Activated B cell treated with CpG ODN at 0.5 μM for 24 hours (primary cell): Measurements from ENCODE around the gene PAQR4. TPM values are rescaled to one million over a fixed set of nuclear protein-coding genes. Genes with fewer than 3 reads are reported as not detected.

ENCODE experiments used
- ATAC-seq: fragments of 200-7000 bp; cut with Tn5 transposase; one replicate; pipeline ENCODE4 v1.10.0; 2021; ENCODE audit warnings: low read depth, mild to moderate bottlenecking, moderate library complexity
- CTCF ChIA-PET: fragments of 350-600 bp; sonication (Branson Sonifier 250); formaldehyde crosslinking; loops from one replicate; lab custom pipeline; 2021; ENCODE audit warnings: antibody characterized with exemption; lab: Charles Lee
- POLR2A ChIA-PET: fragments of 350-600 bp; sonication (Branson Sonifier 250); formaldehyde crosslinking; loops from one replicate; lab custom pipeline; 2021; ENCODE audit warnings: antibody characterized with exemption; lab: Charles Lee
- DNase-seq: peaks from one replicate; pipeline ENCODE4 v3.0.0; 2022
- H3K27ac Mint-ChIP-seq: one replicate; pipeline ENCODE4 v1.8.0; 2020; ENCODE audit warnings: mixed read lengths
- H3K27me3 Mint-ChIP-seq: one replicate; pipeline ENCODE4 v1.8.0; 2021; ENCODE audit warnings: mixed read lengths
- H3K36me3 Mint-ChIP-seq: one replicate; pipeline ENCODE4 v1.8.0; 2021; ENCODE audit warnings: low read depth, mixed read lengths
- H3K4me1 Mint-ChIP-seq: one replicate; pipeline ENCODE4 v1.8.0; 2021; ENCODE audit warnings: mixed read lengths
- H3K4me3 Mint-ChIP-seq: one replicate; pipeline ENCODE4 v1.8.0; 2020; ENCODE audit warnings: mild to moderate bottlenecking, mixed read lengths
- H3K9me3 Mint-ChIP-seq: one replicate; pipeline ENCODE4 v1.8.0; 2020; ENCODE audit warnings: mixed read lengths
- intact Hi-C: fragments of 100-400 bp; cut with micrococcal nuclease; formaldehyde crosslinking; loops from one replicate; pipeline ENCODE4 v1.15.1; 2024
- total RNA-seq: library from RNA; stranded (reverse); gene quantifications from 2 replicates; pipeline ENCODE4 v1.2.3, GENCODE V29; 2022
- TF ChIP-seq, protein P1 (sequence below): fragments of 200-600 bp; IDR thresholded peaks from one replicate; pipeline ENCODE4 v1.8.0; 2022; ENCODE audit warnings: antibody characterized with exemption, mild to moderate bottlenecking

Gene PAQR4
- total RNA-seq, 1 donor from 2014 or later: 2.7 TPM

GRCh38 chr16:2946649-2947048 lies 22.5 kb upstream of the PAQR4 start:
- intact Hi-C loops: no loop called here
- no peaks in the 10 kb centered on the region for H3K27me3 Mint-ChIP-seq
- H3K27ac Mint-ChIP-seq: no peak overlapping the region
- CTCF ChIA-PET: no interaction called here
- DNase-seq: no peak
- POLR2A ChIA-PET: no interaction called here
- no peak overlapping the region for H3K4me3 Mint-ChIP-seq
- peaks cover 4% of the 10 kb centered on the region for H3K4me1 Mint-ChIP-seq
- peaks cover 24% of the 10 kb centered on the region for H3K36me3 Mint-ChIP-seq
- TF ChIP-seq, protein P1, sequence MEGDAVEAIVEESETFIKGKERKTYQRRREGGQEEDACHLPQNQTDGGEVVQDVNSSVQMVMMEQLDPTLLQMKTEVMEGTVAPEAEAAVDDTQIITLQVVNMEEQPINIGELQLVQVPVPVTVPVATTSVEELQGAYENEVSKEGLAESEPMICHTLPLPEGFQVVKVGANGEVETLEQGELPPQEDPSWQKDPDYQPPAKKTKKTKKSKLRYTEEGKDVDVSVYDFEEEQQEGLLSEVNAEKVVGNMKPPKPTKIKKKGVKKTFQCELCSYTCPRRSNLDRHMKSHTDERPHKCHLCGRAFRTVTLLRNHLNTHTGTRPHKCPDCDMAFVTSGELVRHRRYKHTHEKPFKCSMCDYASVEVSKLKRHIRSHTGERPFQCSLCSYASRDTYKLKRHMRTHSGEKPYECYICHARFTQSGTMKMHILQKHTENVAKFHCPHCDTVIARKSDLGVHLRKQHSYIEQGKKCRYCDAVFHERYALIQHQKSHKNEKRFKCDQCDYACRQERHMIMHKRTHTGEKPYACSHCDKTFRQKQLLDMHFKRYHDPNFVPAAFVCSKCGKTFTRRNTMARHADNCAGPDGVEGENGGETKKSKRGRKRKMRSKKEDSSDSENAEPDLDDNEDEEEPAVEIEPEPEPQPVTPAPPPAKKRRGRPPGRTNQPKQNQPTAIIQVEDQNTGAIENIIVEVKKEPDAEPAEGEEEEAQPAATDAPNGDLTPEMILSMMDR: no peak
- ATAC-seq: no peak
- H3K9me3 Mint-ChIP-seq: no peaks in the 10 kb centered on the region

DNA sequence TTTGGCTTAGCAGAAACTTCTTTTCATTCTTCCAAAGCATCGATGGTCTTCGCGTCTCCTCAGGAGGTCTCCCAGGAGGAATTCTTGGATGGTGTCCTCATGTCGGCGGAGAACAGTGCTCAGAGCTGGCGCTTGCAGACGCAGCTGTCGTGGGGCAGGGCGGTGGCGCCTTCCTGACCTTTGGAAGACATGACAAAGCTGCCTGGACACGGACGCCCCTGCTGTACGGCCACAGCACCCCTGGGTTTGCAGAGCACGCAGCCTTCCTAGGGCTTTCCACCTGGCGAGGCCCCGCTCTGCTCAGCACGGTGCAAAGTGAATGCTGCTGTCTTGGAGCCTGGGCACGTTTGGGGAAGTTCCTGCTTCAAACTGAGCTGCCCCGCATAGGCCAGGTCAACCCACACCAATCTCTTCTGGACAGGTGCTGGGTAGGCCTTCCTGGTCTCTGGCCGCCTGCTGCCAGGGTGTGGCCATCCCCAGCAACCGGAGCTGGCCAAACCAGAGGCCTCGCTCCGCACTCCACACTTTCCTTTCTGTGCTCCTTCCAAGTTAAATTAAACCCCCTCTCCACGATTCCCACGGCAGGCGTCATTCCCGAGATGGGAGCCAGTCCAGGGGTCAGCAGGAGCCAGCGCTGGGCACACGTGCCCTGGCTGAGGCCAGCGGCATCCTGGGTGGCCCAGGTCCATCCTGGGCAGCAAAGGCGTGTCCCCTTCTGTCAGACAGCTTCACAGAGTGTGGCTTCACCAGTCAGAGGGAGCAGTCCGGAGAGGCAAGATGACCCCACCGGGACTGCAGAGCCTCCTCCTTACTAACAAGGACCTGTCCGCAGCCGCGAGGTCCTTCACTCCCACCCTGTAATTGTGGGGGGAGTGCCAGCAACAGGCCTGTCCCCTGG lies 20.1 kb upstream of the PAQR4 start:
- no peak overlapping the region for H3K4me3 Mint-ChIP-seq
- H3K27ac Mint-ChIP-seq: no peak overlapping the region
- peaks cover 4% of the 10 kb centered on the region for H3K27me3 Mint-ChIP-seq
- no peak for ATAC-seq
- TF ChIP-seq, protein P1: no peak
- peaks cover 12% of the 10 kb centered on the region for H3K36me3 Mint-ChIP-seq
- CTCF ChIA-PET: no interaction called here
- intact Hi-C loops: no loop called here
- POLR2A ChIA-PET: no interaction called here
- no peaks in the 10 kb centered on the region for H3K9me3 Mint-ChIP-seq
- no peaks in the 10 kb centered on the region for H3K4me1 Mint-ChIP-seq
- no peak for DNase-seq

- Mint-ChIP-seq H3K4me3 (no peak overlapping the region), H3K36me3 (peaks cover 12% of the 10 kb centered on the region), H3K27me3 (peaks cover 4% of the 10 kb centered on the region), H3K4me1 (no peaks in the 10 kb centered on the region), H3K9me3 (no peaks in the 10 kb centered on the region), H3K27ac (no peak overlapping the region)
- ChIA-PET POLR2A (no interaction called here), CTCF (no interaction called here)
- intact Hi-C loops: no loop called here
- TF ChIP-seq, protein P1: no peak
- ATAC-seq: no peak
- no peak for DNase-seq
Measured at GRCh38 chr16:2949705-2950352, 19.3 kb upstream of the PAQR4 start.

DNA sequence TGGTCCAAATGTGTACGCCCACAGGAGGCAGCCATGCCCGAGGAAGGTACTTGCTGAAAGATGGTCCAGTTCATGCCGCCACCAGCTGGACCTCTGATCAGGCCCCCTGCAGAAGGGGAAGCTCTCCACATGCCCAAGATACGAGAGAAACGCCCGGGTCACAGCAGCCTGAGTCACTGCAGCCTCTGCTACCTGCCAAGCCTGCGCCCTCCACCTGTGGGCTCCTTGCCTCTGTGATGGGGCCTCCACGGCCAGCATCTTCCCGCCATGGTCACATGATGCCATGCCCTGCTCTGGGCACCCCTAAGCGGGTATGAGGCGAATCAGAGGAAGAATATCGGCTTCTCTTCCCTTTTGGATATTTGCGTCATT lies 18.8 kb upstream of the PAQR4 start:
- POLR2A ChIA-PET: no interaction called here
- TF ChIP-seq, protein P1: no peak
- no peak overlapping the region for H3K4me3 Mint-ChIP-seq
- H3K27me3 Mint-ChIP-seq: peaks cover 4% of the 10 kb centered on the region
- DNase-seq (no peak), ATAC-seq (no peak)
- H3K36me3 Mint-ChIP-seq: peaks cover 12% of the 10 kb centered on the region
- no peak overlapping the region for H3K27ac Mint-ChIP-seq
- H3K9me3 Mint-ChIP-seq: no peaks in the 10 kb centered on the region
- H3K4me1 Mint-ChIP-seq: no peaks in the 10 kb centered on the region
- CTCF ChIA-PET: no interaction called here
- intact Hi-C loops: no loop called here

GRCh38 chr16:2950773-2951172 lies 18.4 kb upstream of the PAQR4 start:
- Mint-ChIP-seq H3K4me3 (no peak overlapping the region), H3K27me3 (peaks cover 4% of the 10 kb centered on the region), H3K36me3 (peaks cover 12% of the 10 kb centered on the region), H3K9me3 (no peaks in the 10 kb centered on the region), H3K4me1 (no peaks in the 10 kb centered on the region), H3K27ac (no peak overlapping the region)
- TF ChIP-seq, protein P1: no peak
- ChIA-PET CTCF (no interaction called here), POLR2A (no interaction called here)
- intact Hi-C loops: no loop called here
- no peak for DNase-seq
- ATAC-seq: no peak
